Activated naive CD4-positive, alpha-beta T cell treated with anti-CD3 and anti-CD28 coated beads, Interleukin-2, amount 50 U/mL, for 24 hours (primary cell): ENCODE measurements around the gene KCNH6.

Source experiments
- H3K27ac Mint-ChIP-seq: one replicate; pipeline ENCODE4 v1.8.0; 2021; ENCODE audit warnings: mild to moderate bottlenecking, mixed read lengths
- H3K27me3 Mint-ChIP-seq: one replicate; pipeline ENCODE4 v1.8.0; 2021; ENCODE audit warnings: mixed read lengths
- H3K36me3 Mint-ChIP-seq: one replicate; pipeline ENCODE4 v1.8.0; 2021; ENCODE audit warnings: mixed read lengths
- H3K4me1 Mint-ChIP-seq: one replicate; pipeline ENCODE4 v1.8.0; 2021; ENCODE audit warnings: mixed read lengths
- H3K4me3 Mint-ChIP-seq: one replicate; pipeline ENCODE4 v1.8.0; 2021; ENCODE audit warnings: mild to moderate bottlenecking, mixed read lengths
- H3K9me3 Mint-ChIP-seq: one replicate; pipeline ENCODE4 v1.8.0; 2021; ENCODE audit warnings: mixed read lengths

The KCNH6 gene

DNA sequence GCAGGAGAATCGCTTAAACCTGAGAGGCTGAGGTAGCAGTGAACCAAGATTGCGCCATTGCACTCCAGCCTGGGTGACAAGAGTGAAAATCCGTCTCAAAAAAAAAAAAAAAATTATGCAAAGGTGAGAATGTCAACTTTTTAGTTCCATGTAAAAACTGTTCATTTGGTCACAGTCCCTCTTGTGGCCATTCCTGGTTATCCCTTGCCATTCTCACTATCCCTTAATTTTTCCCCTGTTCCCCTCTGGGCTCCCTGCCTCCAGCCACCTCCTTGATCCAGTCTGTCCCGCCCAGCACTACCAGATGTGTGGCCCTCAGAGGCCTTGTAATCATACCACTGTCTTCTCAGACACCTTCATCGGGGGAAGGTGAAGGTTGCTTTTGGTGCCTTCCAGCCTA, 50.5 kb downstream of the KCNH6 start:
- Mint-ChIP-seq H3K4me1 (peaks cover 55% of the 10 kb centered on the region), H3K36me3 (peaks cover 5% of the 10 kb centered on the region), H3K4me3 (no peak overlapping the region), H3K27ac (peak overlapping the region; percentile 70), H3K9me3 (no peaks in the 10 kb centered on the region), H3K27me3 (no peaks in the 10 kb centered on the region)

DNA sequence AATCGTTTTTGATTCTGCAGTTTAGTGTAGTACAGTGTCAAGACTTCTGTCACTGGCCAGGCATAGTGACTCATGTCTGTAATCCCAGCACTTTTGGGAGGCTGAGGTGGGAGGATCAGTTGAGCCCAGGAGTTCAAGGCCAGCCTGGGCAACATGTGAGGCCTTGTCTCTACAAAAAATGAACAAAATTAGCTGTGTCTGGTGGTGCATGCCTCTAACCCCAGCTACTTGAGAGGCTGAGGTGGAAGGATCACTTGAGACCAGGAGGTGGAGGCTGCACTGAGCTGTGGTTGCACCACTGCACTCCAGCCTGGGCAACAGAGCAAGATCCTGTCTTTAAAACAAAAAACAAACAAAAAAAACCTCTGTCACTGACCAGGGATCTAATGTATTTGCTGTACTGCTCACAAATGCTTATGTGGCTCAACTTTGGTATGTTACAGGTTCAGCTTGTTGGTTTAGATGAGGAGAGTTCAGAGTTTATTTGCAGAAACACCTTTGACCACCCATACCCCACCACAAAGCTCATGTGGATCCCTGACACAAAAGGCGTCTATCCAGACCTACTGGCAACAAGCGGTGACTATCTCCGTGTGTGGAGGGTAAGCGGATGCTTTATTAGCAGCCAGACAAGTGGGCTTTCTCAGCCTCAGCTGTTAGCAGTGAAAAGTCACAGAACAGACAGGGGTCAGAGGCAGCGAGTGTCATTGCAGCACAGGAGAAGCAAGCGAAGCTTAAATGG, 55.0 kb downstream of the KCNH6 start:
- no peaks in the 10 kb centered on the region for H3K9me3 Mint-ChIP-seq
- no peaks in the 10 kb centered on the region for H3K27me3 Mint-ChIP-seq
- H3K27ac Mint-ChIP-seq, result peak overlapping the region; percentile 55
- H3K4me1 Mint-ChIP-seq, result peaks cover 25% of the 10 kb centered on the region
- H3K36me3 Mint-ChIP-seq, result peaks cover 10% of the 10 kb centered on the region
- no peak overlapping the region for H3K4me3 Mint-ChIP-seq

DNA sequence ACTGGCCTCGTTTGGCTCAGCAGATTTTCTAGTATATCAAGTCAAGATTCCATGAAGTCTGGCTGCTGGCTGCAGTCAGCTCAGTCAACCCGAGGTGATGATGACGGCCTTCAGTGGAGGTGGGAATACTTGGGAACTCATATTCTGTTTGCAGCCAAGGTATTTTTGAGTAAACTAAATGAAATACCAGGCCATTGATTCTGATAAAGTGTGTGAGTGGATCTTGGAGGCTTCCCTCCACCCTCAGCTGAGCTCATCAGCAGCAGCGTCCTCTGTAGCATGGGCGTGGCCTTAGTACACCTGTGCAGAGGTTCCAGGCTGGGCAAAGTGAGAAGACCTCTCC, 55.6 kb downstream of the KCNH6 start:
- no peaks in the 10 kb centered on the region for H3K27me3 Mint-ChIP-seq
- no peak overlapping the region for H3K4me3 Mint-ChIP-seq
- peaks cover 24% of the 10 kb centered on the region for H3K4me1 Mint-ChIP-seq
- H3K9me3 Mint-ChIP-seq, result no peaks in the 10 kb centered on the region
- H3K36me3 Mint-ChIP-seq, result peaks cover 9% of the 10 kb centered on the region
- no peak overlapping the region for H3K27ac Mint-ChIP-seq

DNA sequence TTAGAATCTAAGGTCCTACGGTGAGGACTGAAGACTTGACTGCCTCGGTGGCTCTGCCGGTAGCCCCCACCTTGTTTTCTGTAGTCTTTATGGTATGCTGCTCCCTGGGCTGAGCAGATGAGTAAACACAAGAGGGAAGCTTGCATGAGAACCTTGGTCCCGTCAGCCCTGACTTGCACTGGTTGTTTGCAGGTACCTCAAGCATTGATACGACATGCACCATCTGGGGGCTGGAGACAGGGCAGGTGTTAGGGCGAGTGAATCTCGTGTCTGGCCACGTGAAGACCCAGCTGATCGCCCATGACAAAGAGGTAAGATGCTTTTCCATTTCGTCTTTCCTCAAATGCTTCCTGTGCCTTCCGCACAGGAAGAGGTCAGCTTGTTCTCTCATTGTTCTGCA, 56.5 kb downstream of the KCNH6 start:
- Mint-ChIP-seq H3K27ac (no peak overlapping the region), H3K27me3 (no peaks in the 10 kb centered on the region), H3K36me3 (peaks cover 5% of the 10 kb centered on the region), H3K9me3 (no peaks in the 10 kb centered on the region), H3K4me1 (peaks cover 23% of the 10 kb centered on the region), H3K4me3 (no peak overlapping the region)

DNA sequence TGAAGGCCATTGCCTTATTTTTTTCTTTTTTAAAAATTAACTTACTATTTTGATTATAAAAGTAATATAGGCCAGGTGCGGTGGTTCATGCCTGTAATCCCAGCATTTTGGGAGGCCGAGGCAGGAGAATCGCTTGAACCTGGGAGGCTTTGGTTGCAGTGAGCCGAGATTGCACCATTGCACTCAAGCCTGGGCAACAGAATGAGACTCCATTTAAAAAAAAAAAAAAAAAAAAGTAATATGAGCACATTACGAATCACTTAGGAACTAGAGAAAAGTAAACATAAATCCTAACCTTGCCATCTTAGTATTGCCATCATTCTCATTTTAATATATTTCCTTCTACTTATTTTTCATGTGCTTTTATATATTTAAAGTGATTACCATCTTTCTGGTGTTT, 64.6 kb downstream of the KCNH6 start:
- no peak overlapping the region for H3K27ac Mint-ChIP-seq
- H3K4me3 Mint-ChIP-seq, result no peak overlapping the region
- peaks cover 10% of the 10 kb centered on the region for H3K36me3 Mint-ChIP-seq
- peaks cover 19% of the 10 kb centered on the region for H3K4me1 Mint-ChIP-seq
- H3K27me3 Mint-ChIP-seq, result no peaks in the 10 kb centered on the region
- no peaks in the 10 kb centered on the region for H3K9me3 Mint-ChIP-seq

DNA sequence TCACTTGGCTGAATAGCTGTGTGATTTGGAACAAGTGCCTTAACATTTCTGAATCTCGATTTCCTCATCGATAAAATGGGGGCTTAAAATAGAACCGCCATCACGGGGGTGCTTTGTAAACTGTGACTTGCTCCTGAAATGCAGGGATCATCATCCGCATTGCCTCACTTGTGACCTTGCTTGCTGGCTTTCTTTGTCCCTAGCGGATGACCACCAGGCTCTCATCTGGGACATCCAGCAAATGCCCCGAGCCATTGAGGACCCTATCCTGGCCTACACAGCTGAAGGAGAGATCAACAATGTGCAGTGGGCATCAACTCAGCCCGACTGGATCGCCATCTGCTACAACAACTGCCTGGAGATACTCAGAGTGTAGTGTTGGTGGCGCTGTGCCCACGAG, 65.6 kb downstream of the KCNH6 start:
- Mint-ChIP-seq H3K36me3 (peaks cover 10% of the 10 kb centered on the region), H3K27ac (no peak overlapping the region), H3K27me3 (no peaks in the 10 kb centered on the region), H3K9me3 (no peaks in the 10 kb centered on the region), H3K4me3 (no peak overlapping the region), H3K4me1 (peaks cover 17% of the 10 kb centered on the region)

DNA sequence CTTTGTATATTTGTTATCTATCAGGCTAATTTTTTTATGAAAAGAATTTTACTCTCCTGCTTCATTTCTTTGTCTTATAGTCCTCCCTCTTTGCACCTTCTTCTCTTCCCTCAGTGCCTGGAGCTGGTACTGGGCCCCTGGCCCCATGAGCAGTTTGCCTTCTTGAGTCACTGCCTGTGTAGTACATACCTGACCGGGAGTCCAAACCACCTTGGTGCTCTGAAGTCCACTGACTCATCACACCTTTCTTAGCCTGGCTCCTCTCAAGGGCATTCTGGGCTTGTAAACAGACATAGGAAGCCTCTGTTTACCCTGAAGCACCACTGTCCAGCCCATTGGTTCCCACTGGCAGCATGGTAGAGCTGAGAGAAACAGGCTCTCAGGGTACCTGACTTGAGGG, 66.5 kb downstream of the KCNH6 start:
- Mint-ChIP-seq H3K36me3 (peaks cover 10% of the 10 kb centered on the region), H3K4me1 (peaks cover 13% of the 10 kb centered on the region), H3K9me3 (no peaks in the 10 kb centered on the region), H3K4me3 (no peak overlapping the region), H3K27me3 (no peaks in the 10 kb centered on the region), H3K27ac (no peak overlapping the region)

DNA sequence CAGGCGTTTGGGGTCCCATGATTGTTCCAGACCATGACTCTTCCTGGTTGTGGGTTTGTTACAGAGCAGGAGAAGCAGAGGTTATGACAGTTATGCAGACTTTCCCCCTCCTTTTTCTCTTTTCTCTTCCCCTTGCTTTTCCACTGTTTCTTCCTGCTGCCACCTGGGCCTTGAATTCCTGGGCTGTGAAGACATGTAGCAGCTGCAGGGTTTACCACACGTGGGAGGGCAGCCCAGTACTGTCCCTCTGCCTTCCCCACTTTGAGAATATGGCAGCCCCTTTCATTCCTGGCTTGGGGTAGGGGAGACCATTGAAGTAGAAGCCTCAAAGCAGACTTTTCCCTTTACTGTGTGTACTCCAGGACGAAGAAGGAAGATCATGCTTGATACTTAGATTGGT, 69.6 kb downstream of the KCNH6 start:
- no peaks in the 10 kb centered on the region for H3K27me3 Mint-ChIP-seq
- H3K36me3 Mint-ChIP-seq, result peaks cover 7% of the 10 kb centered on the region
- H3K9me3 Mint-ChIP-seq, result no peaks in the 10 kb centered on the region
- peak overlapping the region; percentile 51 for H3K27ac Mint-ChIP-seq
- H3K4me1 Mint-ChIP-seq, result peaks cover 4% of the 10 kb centered on the region
- no peak overlapping the region for H3K4me3 Mint-ChIP-seq

DNA sequence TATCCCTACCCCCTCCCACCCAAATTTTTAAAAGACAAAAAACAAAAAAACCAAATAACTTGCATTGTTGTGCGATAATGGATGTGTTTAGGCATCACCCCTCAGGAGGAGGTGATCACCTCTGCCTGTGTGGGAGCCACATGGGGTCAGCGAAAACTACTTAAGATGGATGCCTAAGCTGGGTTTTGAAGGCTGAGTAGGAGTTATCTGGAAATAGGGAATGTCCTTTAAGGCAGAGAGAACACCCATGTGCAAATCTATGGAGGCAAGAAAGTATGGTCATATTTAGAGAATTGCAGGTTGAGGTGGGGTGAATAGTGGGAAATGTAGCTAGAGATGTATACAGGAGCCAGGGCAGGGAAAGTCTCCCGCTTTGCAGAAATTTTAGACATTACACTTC, 72.0 kb downstream of the KCNH6 start:
- peaks cover 16% of the 10 kb centered on the region for H3K4me1 Mint-ChIP-seq
- H3K36me3 Mint-ChIP-seq, result peaks cover 3% of the 10 kb centered on the region
- H3K9me3 Mint-ChIP-seq, result no peaks in the 10 kb centered on the region

More for the DNA sequence above, 72.0 kb downstream of the KCNH6 start:
- no peak overlapping the region for H3K4me3 Mint-ChIP-seq
- H3K27me3 Mint-ChIP-seq, result no peaks in the 10 kb centered on the region
- H3K27ac Mint-ChIP-seq, result no peak overlapping the region
